ENCODE data around the gene TNFRSF11A.

The TNFRSF11A gene

GRCh38 chr18:62413206-62413605 lies 88.1 kb downstream of the TNFRSF11A start:
- DNase-seq (ENCODE audit: low read depth): no peak

GRCh38 chr18:62418258-62418657 lies 93.1 kb downstream of the TNFRSF11A start:
- DNase-seq (ENCODE audit: low read depth): no peak

- no peak for DNase-seq (ENCODE audit: low read depth)
Observed at GRCh38 chr18:62420151-62420512, 95.0 kb downstream of the TNFRSF11A start.

- peak; percentile 52 for DNase-seq (ENCODE audit: low read depth)
Observed at GRCh38 chr18:62420513-62421209, 95.6 kb downstream of the TNFRSF11A start.

GRCh38 chr18:62425465-62426190 lies 100.5 kb downstream of the TNFRSF11A start:
- DNase-seq (ENCODE audit: low read depth): peak; percentile 36

GRCh38 chr18:62426191-62426488 lies 101.0 kb downstream of the TNFRSF11A start:
- no peak for DNase-seq (ENCODE audit: low read depth)

GRCh38 chr18:62432176-62432575 lies 107.1 kb downstream of the TNFRSF11A start:
- DNase-seq (ENCODE audit: low read depth): no peak

- no peak for DNase-seq (ENCODE audit: low read depth)
Observed at GRCh38 chr18:62434798-62435197, 109.7 kb downstream of the TNFRSF11A start.

GRCh38 chr18:62435435-62436031 lies 110.4 kb downstream of the TNFRSF11A start:
- no peak for DNase-seq (ENCODE audit: low read depth)

- DNase-seq (ENCODE audit: low read depth): no peak
Observed at GRCh38 chr18:62436636-62437234, 111.6 kb downstream of the TNFRSF11A start.

GRCh38 chr18:62437235-62438017 lies 112.3 kb downstream of the TNFRSF11A start:
- no peak for DNase-seq (ENCODE audit: low read depth)

- DNase-seq (ENCODE audit: low read depth): no peak
Observed at GRCh38 chr18:62438018-62438329, 112.9 kb downstream of the TNFRSF11A start.

- DNase-seq (ENCODE audit: low read depth): no peak
Observed at GRCh38 chr18:62438402-62438801, 113.3 kb downstream of the TNFRSF11A start.

GRCh38 chr18:62438866-62439265 lies 113.8 kb downstream of the TNFRSF11A start:
- no peak for DNase-seq (ENCODE audit: low read depth)
